Posterior vena cava (tissue), 2 donors: ENCODE measurements around the gene TXNDC8. TPM values are rescaled to one million over a fixed set of nuclear protein-coding genes. Genes with fewer than 3 reads are reported as not detected.
A peak's percentile ranks its signal among the peaks of the same experiment; 100 is the strongest.

Source experiments
- DNase-seq: peaks from one replicate; pipeline ENCODE4 v3.0.0-alpha.2; 2020; ENCODE audit warnings: low spot score
- intact Hi-C, 2 donors: fragments of 100-400 bp; cut with DNase I; formaldehyde crosslinking; loops; one replicate each; pipeline versions ENCODE4 v1.14.1 to v1.14.2; 2022 to 2023
- total RNA-seq, 2 donors: library from RNA; stranded (reverse); fragmentation: NEBNext Ultra II Directional; extraction: Animal tissue kit (Norgen Biotek cat#: 25700); gene quantifications; one replicate each; pipeline ENCODE4 v1.2.1, GENCODE V29; 2021
- donor health status: DM: yes; HTN: yes; CAD: no.
- donor health status: DM: yes; HTN: yes; CAD: no.

The TXNDC8 gene
- total RNA-seq, 2 donors from 2014 or later, result not detected

GRCh38 chr9:110288503-110288902, 49.2 kb downstream of the TXNDC8 start:
- intact Hi-C loops, result no loop called here
- no peak for DNase-seq

GRCh38 chr9:110287289-110287680, 50.4 kb downstream of the TXNDC8 start:
- intact Hi-C loops, result no loop called here
- DNase-seq, result no peak

- intact Hi-C loops, result no loop called here
- no peak for DNase-seq
Measured at GRCh38 chr9:110284211-110284844, 53.3 kb downstream of the TXNDC8 start.

GRCh38 chr9:110283751-110284150, 53.9 kb downstream of the TXNDC8 start:
- no peak for DNase-seq
- intact Hi-C loops, result no loop called here

GRCh38 chr9:110282739-110283081, 55.0 kb downstream of the TXNDC8 start:
- intact Hi-C loops, result no loop called here
- DNase-seq, result no peak

- intact Hi-C loops, result no loop called here
- DNase-seq, result no peak
Measured at GRCh38 chr9:110282018-110282738, 55.5 kb downstream of the TXNDC8 start.

- intact Hi-C loops, result no loop called here
Measured at GRCh38 chr9:110278080-110278707, 59.5 kb downstream of the TXNDC8 start.

GRCh38 chr9:110276781-110277180, 60.9 kb downstream of the TXNDC8 start:
- no peak for DNase-seq
- intact Hi-C loops, result no loop called here

More at GRCh38 chr9:110278080-110278707, 59.5 kb downstream of the TXNDC8 start:
- no peak for DNase-seq

GRCh38 chr9:110270211-110270995, 67.3 kb downstream of the TXNDC8 start:
- intact Hi-C loops, result no loop called here
- no peak for DNase-seq

- intact Hi-C loops, result no loop called here
- DNase-seq, result no peak
Measured at GRCh38 chr9:110266795-110267194, 70.9 kb downstream of the TXNDC8 start.

GRCh38 chr9:110261632-110262031, 76.0 kb downstream of the TXNDC8 start:
- intact Hi-C loops, result no loop called here
- DNase-seq, result no peak

GRCh38 chr9:110260911-110261310, 76.8 kb downstream of the TXNDC8 start:
- intact Hi-C loops, result no loop called here
- DNase-seq, result no peak

- no peak for DNase-seq
- intact Hi-C loops, result no loop called here
Measured at GRCh38 chr9:110259566-110259965, 78.1 kb downstream of the TXNDC8 start.

- DNase-seq, result no peak
- intact Hi-C loops, result no loop called here
Measured at GRCh38 chr9:110258690-110259091, 79.0 kb downstream of the TXNDC8 start.

- intact Hi-C loops, result no loop called here
Measured at GRCh38 chr9:110257956-110258355, 79.7 kb downstream of the TXNDC8 start.

GRCh38 chr9:110257097-110257841, 80.4 kb downstream of the TXNDC8 start:
- intact Hi-C loops, result no loop called here
- no peak for DNase-seq

More at GRCh38 chr9:110257956-110258355, 79.7 kb downstream of the TXNDC8 start:
- DNase-seq, result no peak

GRCh38 chr9:110256380-110257096, 81.1 kb downstream of the TXNDC8 start, which contains the start of gene TXN:
Gene TXN, minus strand, starts transcription at chr9:110256507. Its CDS starts 72 bp downstream, at chr9:110256435.
- intact Hi-C loops, result no loop called here

More at GRCh38 chr9:110256380-110257096, 81.1 kb downstream of the TXNDC8 start, which contains the start of gene TXN:
- DNase-seq, result peak; percentile 97
